BE2C (cell line): ENCODE measurements around the gene HES1.

Experiments used
- DNase-seq: peaks from one replicate; pipeline ENCODE4 v3.0.0-alpha.2; 2020
- H3K27me3 ChIP-seq: fragments of 250-450 bp; sonication (Bioruptor Pico); 2 replicates; pipeline ENCODE4 v1.5.1; 2020; ENCODE audit warnings: mild to moderate bottlenecking
- H3K36me3 ChIP-seq: fragments of 250-450 bp; sonication (Bioruptor Pico); 2 replicates; pipeline ENCODE4 v1.5.1; 2020; ENCODE audit warnings: mild to moderate bottlenecking
- H3K4me1 ChIP-seq: fragments of 250-450 bp; sonication (Bioruptor Pico); 2 replicates; pipeline ENCODE4 v1.5.1; 2020
- H3K4me3 ChIP-seq: 2 replicates; pipeline ENCODE4 v1.5.1; 2011; ENCODE audit warnings: low read depth, low read length
- H3K9me3 ChIP-seq: fragments of 250-450 bp; sonication (Bioruptor Pico); 2 replicates; pipeline ENCODE4 v1.5.1; 2020
- CTCF ChIP-seq: IDR thresholded peaks from 2 replicates; pipeline ENCODE4 v1.5.1; 2012; ENCODE audit warnings: mild to moderate bottlenecking, low read depth, low read length

The HES1 gene

GRCh38 chr3:194097141-194097882 lies 38.6 kb upstream of the HES1 start:
- no peak for DNase-seq
- no peaks in the 10 kb centered on the region for H3K9me3 ChIP-seq
- TF ChIP-seq CTCF, result no peak
- no peaks in the 10 kb centered on the region for H3K27me3 ChIP-seq
- H3K4me1 ChIP-seq, result peaks cover 5% of the 10 kb centered on the region
- H3K36me3 ChIP-seq, result no peaks in the 10 kb centered on the region
- H3K4me3 ChIP-seq, result no peak overlapping the region

GRCh38 chr3:194098081-194098842 lies 37.7 kb upstream of the HES1 start:
- TF ChIP-seq CTCF, result no peak
- no peaks in the 10 kb centered on the region for H3K36me3 ChIP-seq
- H3K9me3 ChIP-seq, result no peaks in the 10 kb centered on the region
- H3K4me3 ChIP-seq, result no peak overlapping the region
- no peak for DNase-seq
- no peaks in the 10 kb centered on the region for H3K27me3 ChIP-seq
- no peaks in the 10 kb centered on the region for H3K4me1 ChIP-seq

DNA sequence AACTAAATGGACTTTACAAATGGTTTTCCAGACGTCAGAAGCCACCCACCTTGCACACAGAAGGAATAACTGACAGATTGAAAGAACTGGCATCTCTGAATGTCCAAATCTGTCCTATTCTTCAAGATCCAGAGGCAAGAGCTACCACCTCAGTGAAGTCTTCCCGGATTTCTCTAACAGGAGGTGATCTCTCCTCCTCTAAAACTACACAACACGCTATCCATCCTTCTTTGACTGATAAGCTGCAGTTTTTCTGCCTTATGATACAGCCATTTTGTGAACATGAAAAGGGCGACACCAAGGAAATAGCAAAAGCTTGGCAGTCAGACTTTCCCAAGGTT lies 37.1 kb upstream of the HES1 start:
- Histone ChIP-seq H3K9me3 (no peaks in the 10 kb centered on the region), H3K4me1 (no peaks in the 10 kb centered on the region; the same call in 1 of the 2 replicates), H3K36me3 (no peaks in the 10 kb centered on the region), H3K4me3 (no peak overlapping the region), H3K27me3 (no peaks in the 10 kb centered on the region)
- TF ChIP-seq CTCF, result no peak
- DNase-seq, result no peak

- Histone ChIP-seq H3K27me3 (no peaks in the 10 kb centered on the region), H3K4me3 (no peak overlapping the region), H3K9me3 (no peaks in the 10 kb centered on the region), H3K36me3 (no peaks in the 10 kb centered on the region), H3K4me1 (peaks cover 4% of the 10 kb centered on the region)
- no peak for DNase-seq
- TF ChIP-seq CTCF, result no peak
These were observed 36.7 kb upstream of the HES1 start for GRCh38 chr3:194099215-194099614.

DNA sequence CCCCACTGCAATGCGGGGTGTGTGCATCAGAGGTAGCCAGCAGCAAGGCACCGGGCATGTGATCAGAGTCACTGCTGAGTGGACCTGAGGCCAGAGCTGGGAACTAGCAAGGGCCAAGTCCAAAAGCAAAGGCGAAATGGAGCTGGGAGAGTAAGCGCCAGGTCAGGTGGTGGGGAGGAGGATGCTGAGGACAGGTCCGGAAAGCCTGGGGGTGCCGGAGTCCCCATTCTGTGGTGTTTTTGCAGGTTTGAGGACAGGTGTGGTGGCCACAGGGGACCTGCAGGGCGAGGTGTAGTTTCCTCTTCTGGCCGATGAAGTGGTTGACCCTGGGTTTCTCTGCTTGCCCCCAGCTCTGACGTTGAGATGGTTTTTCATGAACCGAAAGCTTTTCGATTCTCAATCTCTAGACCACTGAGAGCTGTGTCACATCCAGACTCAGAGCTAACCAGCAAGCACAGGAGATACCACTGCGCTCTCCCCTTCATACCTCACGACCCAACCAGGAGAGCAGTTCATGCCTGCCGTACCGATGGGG lies 35.0 kb upstream of the HES1 start:
- Histone ChIP-seq H3K4me3 (no peak overlapping the region), H3K4me1 (peaks cover 7% of the 10 kb centered on the region), H3K36me3 (no peaks in the 10 kb centered on the region), H3K27me3 (no peaks in the 10 kb centered on the region), H3K9me3 (no peaks in the 10 kb centered on the region)
- no peak for TF ChIP-seq CTCF
- DNase-seq, result no peak
